H9 (cell line): ENCODE data around the gene NDUFB10. TPM values are rescaled to one million over a fixed set of nuclear protein-coding genes. Genes with fewer than 3 reads are reported as not detected.

Source experiments
- DNase-seq: peaks from one replicate; pipeline ENCODE4 v3.0.0-alpha.2; 2017
- H2AFZ ChIP-seq: one replicate; pipeline ENCODE4 v1.6.1; 2013; ENCODE audit warnings: mild to moderate bottlenecking, low read length, control low read depth, moderate library complexity
- H2AK5ac ChIP-seq: 2 replicates; pipeline ENCODE4 v1.6.1; 2013; ENCODE audit warnings: low read length, control low read depth, mixed read lengths; ENCODE audit not compliant: insufficient read length
- H2BK120ac ChIP-seq: one replicate; pipeline ENCODE4 v1.6.1; 2013; ENCODE audit warnings: low read depth, mild to moderate bottlenecking, low read length, control low read depth, inconsistent platforms; ENCODE audit not compliant: poor library complexity, severe bottlenecking
- H2BK12ac ChIP-seq: 2 replicates; pipeline ENCODE4 v1.6.1; 2013; ENCODE audit warnings: low read length, control low read depth, mixed read lengths, low read depth; ENCODE audit not compliant: insufficient read length
- H2BK15ac ChIP-seq: 2 replicates; pipeline ENCODE4 v1.6.1; 2013; ENCODE audit warnings: low read depth, low read length, control low read depth
- H2BK20ac ChIP-seq: one replicate; pipeline ENCODE4 v1.6.1; 2013; ENCODE audit warnings: low read depth, mild to moderate bottlenecking, low read length, control low read depth, inconsistent platforms; ENCODE audit not compliant: poor library complexity, severe bottlenecking
- H2BK5ac ChIP-seq: 2 replicates; pipeline ENCODE4 v1.6.1; 2013; ENCODE audit warnings: low read length, control low read depth, mixed read lengths; ENCODE audit not compliant: insufficient read length
- H3K14ac ChIP-seq: 2 replicates; pipeline ENCODE4 v1.6.1; 2013; ENCODE audit warnings: low read length, control low read depth; ENCODE audit not compliant: insufficient read depth
- H3K18ac ChIP-seq: 2 replicates; pipeline ENCODE4 v1.6.1; 2013; ENCODE audit warnings: low read depth, mild to moderate bottlenecking, mixed read lengths, low read length, control low read depth; ENCODE audit not compliant: insufficient read length
- H3K23ac ChIP-seq: 2 replicates; pipeline ENCODE4 v1.6.1; 2013; ENCODE audit warnings: low read length, control low read depth, mixed read lengths, low read depth; ENCODE audit not compliant: insufficient read length
- H3K23me2 ChIP-seq: 2 replicates; pipeline ENCODE4 v1.6.1; 2013; ENCODE audit warnings: low read depth, mild to moderate bottlenecking, mixed read lengths, low read length, control low read depth; ENCODE audit not compliant: insufficient read length, poor library complexity, severe bottlenecking
- H3K27ac ChIP-seq: 2 replicates; pipeline ENCODE4 v1.5.1; 2013; ENCODE audit warnings: low read length, control low read depth, mixed read lengths, low read depth; ENCODE audit not compliant: insufficient read length
- H3K27me3 ChIP-seq: 2 replicates; pipeline ENCODE4 v1.6.1; 2013; ENCODE audit warnings: low read length, control low read depth, inconsistent platforms; ENCODE audit not compliant: insufficient read depth
- H3K4ac ChIP-seq: 2 replicates; pipeline ENCODE4 v1.6.1; 2013; ENCODE audit warnings: low read depth, mild to moderate bottlenecking, control low read depth, inconsistent platforms, low read length, moderate library complexity
- H3K4me1 ChIP-seq: 2 replicates; pipeline ENCODE4 v1.6.1; 2013; ENCODE audit warnings: low read length, control low read depth, inconsistent platforms; ENCODE audit not compliant: insufficient read depth
- H3K4me2 ChIP-seq: 2 replicates; pipeline ENCODE4 v1.6.1; 2013; ENCODE audit warnings: low read length, control low read depth, mixed read lengths; ENCODE audit not compliant: insufficient read length, insufficient read depth
- H3K56ac ChIP-seq: 2 replicates; pipeline ENCODE4 v1.6.1; 2013; ENCODE audit warnings: low read depth, mild to moderate bottlenecking, mixed read lengths, low read length, control low read depth; ENCODE audit not compliant: insufficient read length
- H3K79me1 ChIP-seq: 2 replicates; pipeline ENCODE4 v1.6.1; 2013; ENCODE audit warnings: low read depth, mild to moderate bottlenecking, moderate library complexity, low read length, control low read depth, inconsistent platforms; ENCODE audit not compliant: insufficient read depth, poor library complexity, severe bottlenecking
- H3K79me2 ChIP-seq: 2 replicates; pipeline ENCODE4 v1.6.1; 2013; ENCODE audit warnings: low read length, control low read depth, inconsistent platforms; ENCODE audit not compliant: insufficient read depth
- H3K9ac ChIP-seq: 2 replicates; pipeline ENCODE4 v1.6.1; 2013; ENCODE audit warnings: low read length, control low read depth, mixed read lengths; ENCODE audit not compliant: insufficient read length; ENCODE audit errors: extremely low read depth
- H3K9me3 ChIP-seq: one replicate; pipeline ENCODE4 v1.6.1; 2013; ENCODE audit warnings: low read depth, low read length, inconsistent platforms; ENCODE audit not compliant: control insufficient read depth
- H3T11ph ChIP-seq: one replicate; pipeline ENCODE4 v1.6.1; 2013; ENCODE audit warnings: mild to moderate bottlenecking, low read length, control low read depth, inconsistent platforms
- H4K20me1 ChIP-seq: one replicate; pipeline ENCODE4 v1.6.1; 2013; ENCODE audit not compliant: control insufficient read depth, insufficient read length, insufficient read depth
- H4K5ac ChIP-seq: 2 replicates; pipeline ENCODE4 v1.6.1; 2013; ENCODE audit warnings: low read depth, mild to moderate bottlenecking, mixed read lengths, low read length, control low read depth; ENCODE audit not compliant: insufficient read length
- H4K8ac ChIP-seq: replicated peaks from 2 replicates; pipeline ENCODE4 v1.6.1; 2013; ENCODE audit warnings: low read length, control low read depth, mixed read lengths, low read depth; ENCODE audit not compliant: insufficient read length
- H4K91ac ChIP-seq: 2 replicates; pipeline ENCODE4 v1.6.1; 2013; ENCODE audit warnings: low read depth, mild to moderate bottlenecking, moderate library complexity, mixed read lengths, low read length, control low read depth; ENCODE audit not compliant: insufficient read length
- H3K27ac Mint-ChIP-seq, 3 experiments: 2 replicates in 2 of 3; 3 replicates in 1 of 3; pipeline ENCODE4 v1.8.0; 2020 to 2021; ENCODE audit warnings: mixed read lengths in 3 of 3, mild to moderate bottlenecking in 1 of 3, moderate library complexity in 1 of 3
- H3K27me3 Mint-ChIP-seq: 2 replicates; pipeline ENCODE4 v1.8.0; 2021; ENCODE audit warnings: low read depth, mild to moderate bottlenecking, moderate library complexity, mixed read lengths
- H3K36me3 Mint-ChIP-seq, 3 experiments: 2 replicates in 2 of 3; 3 replicates in 1 of 3; pipeline ENCODE4 v1.8.0; 2020 to 2021; ENCODE audit warnings: low read depth in 3 of 3, mixed read lengths in 3 of 3; ENCODE audit not compliant: insufficient read depth in 1 of 3
- H3K4me1 Mint-ChIP-seq, 2 experiments: 2 replicates each; pipeline ENCODE4 v1.8.0; 2020; ENCODE audit warnings: mixed read lengths in 2 of 2
- H3K4me3 Mint-ChIP-seq, 2 experiments: 2 replicates in 1 of 2; 3 replicates in 1 of 2; pipeline ENCODE4 v1.8.0; 2020 to 2021; ENCODE audit warnings: mild to moderate bottlenecking in 2 of 2, mixed read lengths in 2 of 2, moderate library complexity in 1 of 2
- H3K9me3 Mint-ChIP-seq, 2 experiments: 2 replicates in 1 of 2; 3 replicates in 1 of 2; pipeline ENCODE4 v1.8.0; 2020; ENCODE audit warnings: mild to moderate bottlenecking in 2 of 2, mixed read lengths in 2 of 2, moderate library complexity in 1 of 2
- CTCF ChIP-seq: fragments of 200-600 bp; sonication (generic); conservative IDR thresholded peaks from 3 replicates; pipeline ENCODE4 v1.8.0; 2021; ENCODE audit warnings: antibody characterized with exemption, mild to moderate bottlenecking
- WGBS: extraction: QIAGEN DNeasy Blood & Tissue Kit; methylation state at CpG from one replicate; pipeline ENCODE4 v1.1.7; 2013; ENCODE audit warnings: missing lambda C conversion rate, low lambda C conversion rate, mixed read lengths; ENCODE audit not compliant: insufficient read length; ENCODE audit errors: extremely low coverage; 5-methylcytosine and 5-hydroxymethylcytosine counted together
- total RNA-seq: library from RNA; stranded (reverse); gene quantifications from 2 replicates; pipeline ENCODE4 v1.2.1, GENCODE V29; 2021

NDUFB10 gene
- total RNA-seq, 1 experiment from 2014 or later, result 191 TPM

GRCh38 chr16:1922357-1922756 is 37.0 kb upstream of the NDUFB10 start:
- H3K27me3 Mint-ChIP-seq, result peaks cover 77% of the 10 kb centered on the region
- no peaks in the 10 kb centered on the region; the same call in 1 of the 2 replicates for H3K4me1 ChIP-seq
- no peaks in the 10 kb centered on the region for H4K20me1 ChIP-seq
- H3K27ac ChIP-seq, result no peak overlapping the region
- H3K18ac ChIP-seq, result no peak overlapping the region
- no peak overlapping the region for H3K14ac ChIP-seq
- H3T11ph ChIP-seq, result no peak overlapping the region
- no peak overlapping the region for H4K91ac ChIP-seq
- WGBS, result no CpG with 5 or more reads among the region's 8 CpGs
- no peak overlapping the region for H3K4ac ChIP-seq
- H2BK120ac ChIP-seq, result no peak overlapping the region
- H2BK20ac ChIP-seq, result no peak overlapping the region
- peaks cover 29% of the 10 kb centered on the region for H3K27me3 ChIP-seq
- peaks cover 4% of the 10 kb centered on the region for H3K23me2 ChIP-seq
- no peaks in the 10 kb centered on the region for H3K79me1 ChIP-seq
- peaks cover 2% of the 10 kb centered on the region in 2 experiments; a peak in 3 of 5 replicates for H3K9me3 Mint-ChIP-seq
- no peak for TF ChIP-seq CTCF
- H3K9me3 ChIP-seq, result no peaks in the 10 kb centered on the region
- no peak overlapping the region for H2BK12ac ChIP-seq
- no peak overlapping the region for H2AFZ ChIP-seq
- peaks cover 0 to 2% (median 0%) of the 10 kb centered on the region in 3 experiments; a peak in 1 of 7 replicates for H3K36me3 Mint-ChIP-seq
- no peak overlapping the region for H3K56ac ChIP-seq
- H3K4me3 Mint-ChIP-seq, result no peak overlapping the region; a peak in 1 of 5 replicates
- no peak for DNase-seq
- H2AK5ac ChIP-seq, result no peak overlapping the region
- no peak overlapping the region for H3K23ac ChIP-seq
- no peak overlapping the region; a peak in 1 of 7 replicates for H3K27ac Mint-ChIP-seq
- peaks cover 11 to 42% of the 10 kb centered on the region in 2 experiments for H3K4me1 Mint-ChIP-seq
- H3K79me2 ChIP-seq, result no peaks in the 10 kb centered on the region
- H4K5ac ChIP-seq, result no peak overlapping the region
- H2BK5ac ChIP-seq, result no peak overlapping the region
- no peak overlapping the region for H3K9ac ChIP-seq
- no peak overlapping the region for H4K8ac ChIP-seq
- H2BK15ac ChIP-seq, result no peak overlapping the region
- H3K4me2 ChIP-seq, result no peak overlapping the region
